HL-60/S4 treated with phorbol 12-myristate 13-acetate at 8.2 ng/mL for 4 days and 3 days (cell line): ENCODE data around the gene SNIP1.
"Not testable (repeated sequence)": the region's sequence is repeated elsewhere in the genome, so short reads cannot be mapped to it uniquely, and the experiment has no call there.

ENCODE experiments used
- in situ Hi-C: fragments of 300-500 bp; cut with MboI; formaldehyde crosslinking; loops from 2 replicates; pipeline ENCODE4 v1.15.0; 2022; ENCODE audit warnings: low sequenced_read_pairs

The SNIP1 gene

GRCh38 chr1:37553927-37554808, at the start of gene SNIP1:
Gene SNIP1, minus strand, starts transcription at chr1:37554293. Its CDS starts 64 bp downstream, at chr1:37554229.
- in situ Hi-C loops: no loop called here

GRCh38 chr1:37602750-37603694, 48.9 kb upstream of the SNIP1 start:
- in situ Hi-C loops: no loop called here

- in situ Hi-C loops: no loop called here
Observed at GRCh38 chr1:37601441-37601840, 47.3 kb upstream of the SNIP1 start.

GRCh38 chr1:37599940-37600339, 45.8 kb upstream of the SNIP1 start:
- in situ Hi-C loops: no loop called here

GRCh38 chr1:37596182-37596667, 42.1 kb upstream of the SNIP1 start:
- in situ Hi-C loops: no loop called here

GRCh38 chr1:37595440-37596181, 41.5 kb upstream of the SNIP1 start, which contains the start of gene GNL2:
Gene GNL2, minus strand, starts transcription at chr1:37595937. Its CDS starts 115 bp downstream, at chr1:37595822.
- in situ Hi-C loops: no loop called here

GRCh38 chr1:37593726-37594125, 39.6 kb upstream of the SNIP1 start:
- in situ Hi-C loops: no loop called here

- in situ Hi-C loops: no loop called here
Observed at GRCh38 chr1:37588939-37589338, 34.8 kb upstream of the SNIP1 start.

- in situ Hi-C loops: not testable (repeated sequence)
Observed at GRCh38 chr1:37584544-37584943, 30.5 kb upstream of the SNIP1 start.

GRCh38 chr1:37575692-37576091, 21.6 kb upstream of the SNIP1 start:
- in situ Hi-C loops: no loop called here

GRCh38 chr1:37574834-37575480, 20.9 kb upstream of the SNIP1 start:
- in situ Hi-C loops: no loop called here

GRCh38 chr1:37570528-37571334, 16.6 kb upstream of the SNIP1 start:
- in situ Hi-C loops: no loop called here

GRCh38 chr1:37567023-37567422, 12.9 kb upstream of the SNIP1 start:
- in situ Hi-C loops: no loop called here

- in situ Hi-C loops: no loop called here
Observed at GRCh38 chr1:37564892-37565291, 10.8 kb upstream of the SNIP1 start.

- in situ Hi-C loops: no loop called here
Observed at GRCh38 chr1:37562984-37563383, 8.9 kb upstream of the SNIP1 start.

GRCh38 chr1:37561133-37562132, 7.3 kb upstream of the SNIP1 start:
- in situ Hi-C loops: no loop called here

GRCh38 chr1:37560401-37561132, 6.5 kb upstream of the SNIP1 start:
- in situ Hi-C loops: no loop called here
